ENCODE measurements around the gene PPFIA3. TPM values are rescaled to one million over a fixed set of nuclear protein-coding genes. Genes with fewer than 3 reads are reported as not detected.
"Not testable (repeated sequence)": the region's sequence is repeated elsewhere in the genome, so short reads cannot be mapped to it uniquely, and the experiment has no call there.

Gene PPFIA3
- total RNA-seq, 2 donors from 2014 or later: 6.7 to 15.2 TPM

DNA sequence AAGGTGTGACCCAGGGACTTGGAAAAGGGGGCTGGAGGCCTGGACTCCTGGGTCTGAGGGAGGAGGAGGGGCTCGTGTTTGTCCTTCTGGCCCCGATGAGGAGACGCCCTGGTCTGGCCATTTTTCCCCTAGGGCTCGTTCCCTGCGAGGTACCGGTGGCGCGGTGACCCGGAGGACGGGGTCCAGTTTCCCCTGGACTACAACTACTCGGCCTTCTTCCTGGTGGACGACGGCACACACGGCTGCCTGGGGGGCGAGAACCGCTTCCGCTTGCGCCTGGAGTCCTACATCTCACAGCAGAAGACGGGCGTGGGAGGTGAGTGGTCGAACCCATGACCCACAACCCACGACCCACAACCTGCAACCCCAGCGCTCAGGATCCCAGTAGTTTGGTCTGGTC, 49.1 kb downstream of the PPFIA3 start:
- intact Hi-C loops (cut with DNase I): no loop called here
- H3K9me3 ChIP-seq: no peaks in the 10 kb centered on the region
- peaks cover 0 to 2% of the 10 kb centered on the region in 2 donors for H3K36me3 ChIP-seq (replicated peaks in 1 of 2; ENCODE audit: insufficient read depth in 1 of 2, low read depth in 2 of 2)
- peaks cover 18% of the 10 kb centered on the region for H3K4me1 ChIP-seq
- no peak overlapping the region for H3K27ac ChIP-seq
- ATAC-seq: no peak
- no peak for DNase-seq
- H3K27me3 ChIP-seq: no peaks in the 10 kb centered on the region
- WGBS, 2 donors: 96 to 100% methylated on average over 8 to 20 of the region's 23 CpGs
- TF ChIP-seq, protein P1, sequence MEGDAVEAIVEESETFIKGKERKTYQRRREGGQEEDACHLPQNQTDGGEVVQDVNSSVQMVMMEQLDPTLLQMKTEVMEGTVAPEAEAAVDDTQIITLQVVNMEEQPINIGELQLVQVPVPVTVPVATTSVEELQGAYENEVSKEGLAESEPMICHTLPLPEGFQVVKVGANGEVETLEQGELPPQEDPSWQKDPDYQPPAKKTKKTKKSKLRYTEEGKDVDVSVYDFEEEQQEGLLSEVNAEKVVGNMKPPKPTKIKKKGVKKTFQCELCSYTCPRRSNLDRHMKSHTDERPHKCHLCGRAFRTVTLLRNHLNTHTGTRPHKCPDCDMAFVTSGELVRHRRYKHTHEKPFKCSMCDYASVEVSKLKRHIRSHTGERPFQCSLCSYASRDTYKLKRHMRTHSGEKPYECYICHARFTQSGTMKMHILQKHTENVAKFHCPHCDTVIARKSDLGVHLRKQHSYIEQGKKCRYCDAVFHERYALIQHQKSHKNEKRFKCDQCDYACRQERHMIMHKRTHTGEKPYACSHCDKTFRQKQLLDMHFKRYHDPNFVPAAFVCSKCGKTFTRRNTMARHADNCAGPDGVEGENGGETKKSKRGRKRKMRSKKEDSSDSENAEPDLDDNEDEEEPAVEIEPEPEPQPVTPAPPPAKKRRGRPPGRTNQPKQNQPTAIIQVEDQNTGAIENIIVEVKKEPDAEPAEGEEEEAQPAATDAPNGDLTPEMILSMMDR (IDR thresholded peaks at IDR 0.05): no peak
- no peak for TF ChIP-seq POLR2A (IDR thresholded peaks at IDR 0.05)
- H3K4me3 ChIP-seq: no peak overlapping the region

DNA sequence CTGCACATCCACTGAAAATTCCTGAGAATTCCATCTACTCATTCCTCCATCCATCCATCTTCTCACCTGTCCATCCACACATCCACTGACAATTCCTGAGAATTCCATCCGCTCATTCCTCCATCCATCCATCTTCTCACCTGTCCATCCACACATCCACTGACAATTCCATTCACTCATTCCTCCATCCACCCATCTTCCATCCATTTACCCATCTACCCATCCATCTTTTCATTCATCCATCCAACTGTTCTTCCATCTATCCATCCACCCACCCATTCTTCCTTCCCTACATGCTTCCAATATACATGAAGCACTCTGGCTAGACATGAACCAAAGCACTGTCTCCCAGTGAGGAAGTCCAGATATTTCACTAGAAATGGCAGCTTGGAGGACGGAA, 53.9 kb downstream of the PPFIA3 start:
- ATAC-seq (no peak), DNase-seq (no peak)
- no peaks in the 10 kb centered on the region for H3K27me3 ChIP-seq
- no peak for TF ChIP-seq POLR2A (IDR thresholded peaks at IDR 0.05)
- TF ChIP-seq, protein P1 (IDR thresholded peaks at IDR 0.05): no peak
- H3K9me3 ChIP-seq: no peaks in the 10 kb centered on the region
- no peak overlapping the region for H3K4me3 ChIP-seq
- H3K36me3 ChIP-seq (replicated peaks in 1 of 2; ENCODE audit: insufficient read depth in 1 of 2, low read depth in 2 of 2): peaks cover 0 to 2% of the 10 kb centered on the region in 2 donors
- H3K27ac ChIP-seq: no peak overlapping the region
- WGBS, 2 donors: 96 to 97% methylated on average over 2 of the region's 2 CpGs
- intact Hi-C loops (cut with DNase I): no loop called here
- no peaks in the 10 kb centered on the region for H3K4me1 ChIP-seq

DNA sequence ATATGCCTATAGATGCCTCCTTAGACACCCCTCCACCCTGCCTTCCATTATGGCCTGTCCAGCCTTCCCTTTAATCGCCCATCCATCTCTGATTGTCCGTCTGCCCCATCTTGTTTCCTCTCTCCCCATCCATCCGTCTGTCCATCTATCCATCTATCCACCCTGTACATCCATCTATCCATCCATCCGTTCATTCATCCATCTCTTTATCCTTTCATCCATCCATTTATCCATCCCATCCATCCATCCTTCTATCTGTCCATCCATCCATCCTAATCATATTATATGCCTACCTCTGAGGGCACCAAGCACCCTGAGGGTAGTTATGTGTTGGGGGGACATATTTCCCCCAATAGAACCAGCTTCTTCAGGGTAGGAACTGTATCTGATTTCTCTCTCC, 61.3 kb downstream of the PPFIA3 start:
- 78 to 80% methylated on average over 4 of the region's 4 CpGs for WGBS, 2 donors
- Histone ChIP-seq H3K27ac (no peak overlapping the region), H3K36me3 (replicated peaks in 1 of 2; ENCODE audit: insufficient read depth in 1 of 2, low read depth in 2 of 2) (no peaks in the 10 kb centered on the region), H3K4me3 (no peak overlapping the region), H3K4me1 (no peaks in the 10 kb centered on the region), H3K9me3 (no peaks in the 10 kb centered on the region), H3K27me3 (no peaks in the 10 kb centered on the region)
- TF ChIP-seq, protein P1 (IDR thresholded peaks at IDR 0.05): no peak
- TF ChIP-seq POLR2A (IDR thresholded peaks at IDR 0.05): no peak
- intact Hi-C loops (cut with DNase I): no loop called here
- DNase-seq: no peak
- ATAC-seq: no peak

DNA sequence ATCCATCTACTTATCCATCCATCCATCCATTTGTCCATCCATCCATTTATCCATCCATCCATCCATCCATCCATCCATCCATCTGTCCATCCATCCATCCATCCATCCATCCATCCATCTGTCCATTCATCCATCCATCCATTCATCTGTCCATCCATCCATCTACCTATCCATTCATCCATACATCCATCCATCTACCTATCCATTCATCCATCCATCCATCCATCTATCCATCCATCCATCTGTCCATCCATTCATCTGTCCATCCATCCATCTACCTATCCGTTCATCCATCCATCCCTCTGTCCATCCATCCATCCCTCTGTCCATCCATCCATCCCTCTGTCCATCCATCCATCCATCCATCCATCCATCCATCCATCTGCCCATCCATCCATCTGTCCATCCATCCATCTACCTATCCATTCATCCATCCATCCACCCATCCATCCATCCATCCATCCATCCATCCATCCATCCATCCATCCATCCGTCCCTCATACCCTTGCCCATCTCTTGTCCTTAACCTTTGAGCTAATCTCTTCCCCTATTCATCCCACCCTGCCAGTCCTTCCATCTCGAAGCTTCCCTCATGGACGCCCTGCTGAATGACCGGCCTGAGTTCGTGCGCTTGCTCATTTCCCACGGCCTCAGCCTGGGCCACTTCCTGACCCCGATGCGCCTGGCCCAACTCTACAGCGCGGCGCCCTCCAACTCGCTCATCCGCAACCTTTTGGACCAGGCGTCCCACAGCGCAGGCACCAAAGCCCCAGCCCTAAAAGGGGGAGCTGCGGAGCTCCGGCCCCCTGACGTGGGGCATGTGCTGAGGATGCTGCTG, 62.9 kb downstream of the PPFIA3 start:
- H3K27ac ChIP-seq; H3K27me3 ChIP-seq; H3K9me3 ChIP-seq; DNase-seq; H3K36me3 ChIP-seq (replicated peaks in 1 of 2; ENCODE audit: insufficient read depth in 1 of 2, low read depth in 2 of 2); intact Hi-C loops (cut with DNase I); H3K4me3 ChIP-seq; H3K4me1 ChIP-seq; ATAC-seq: not testable (repeated sequence)
- WGBS, 2 donors: 81 to 88% methylated on average over 18 to 20 of the region's 20 CpGs

DNA sequence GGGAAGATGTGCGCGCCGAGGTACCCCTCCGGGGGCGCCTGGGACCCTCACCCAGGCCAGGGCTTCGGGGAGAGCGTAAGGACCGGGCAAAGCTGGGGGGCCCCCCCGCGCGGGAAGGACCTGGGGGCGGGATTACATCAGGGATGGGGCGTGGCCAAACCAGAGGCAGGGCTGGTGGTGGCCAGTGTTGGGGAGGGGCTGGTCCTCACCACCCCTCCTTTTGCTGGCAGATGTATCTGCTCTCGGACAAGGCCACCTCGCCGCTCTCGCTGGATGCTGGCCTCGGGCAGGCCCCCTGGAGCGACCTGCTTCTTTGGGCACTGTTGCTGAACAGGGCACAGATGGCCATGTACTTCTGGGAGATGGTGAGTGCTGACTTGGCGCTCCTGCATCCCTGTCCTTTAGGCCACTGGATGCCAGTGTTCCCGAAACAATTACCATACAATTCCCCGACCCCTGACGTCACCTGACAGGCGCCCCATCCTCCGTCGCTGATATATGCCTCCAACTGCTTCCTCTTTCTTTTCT, 63.6 kb downstream of the PPFIA3 start:
- no peaks in the 10 kb centered on the region for H3K4me1 ChIP-seq
- intact Hi-C loops (cut with DNase I): no loop called here
- no peak overlapping the region for H3K4me3 ChIP-seq
- DNase-seq (no peak), ATAC-seq (no peak)
- TF ChIP-seq, protein P1 (IDR thresholded peaks at IDR 0.05): no peak
- TF ChIP-seq POLR2A (IDR thresholded peaks at IDR 0.05): no peak
- H3K36me3 ChIP-seq (replicated peaks in 1 of 2; ENCODE audit: insufficient read depth in 1 of 2, low read depth in 2 of 2): no peaks in the 10 kb centered on the region
- no peaks in the 10 kb centered on the region for H3K27me3 ChIP-seq
- H3K9me3 ChIP-seq: no peaks in the 10 kb centered on the region
- no peak overlapping the region for H3K27ac ChIP-seq
- 73 to 96% methylated on average over 7 to 25 of the region's 26 CpGs for WGBS, 2 donors

All from body of pancreas (tissue), 4 donors.